K562 (cell line): Measurements from ENCODE around the gene LRRC15. TPM values are rescaled to one million over a fixed set of nuclear protein-coding genes. Genes with fewer than 3 reads are reported as not detected.

Experiments used
- ATAC-seq: fragments of 200-7000 bp; cut with Tn5 transposase; 3 replicates; pipeline ENCODE4 v1.9.1; 2020; ENCODE audit warnings: moderate library complexity
- BruUV-seq: library from RNA; stranded (reverse); fragments of 400-500 nt; replicated peaks from 2 replicates; lab custom pipeline; 2021; lab: Mats Ljungman, UMichigan
- CTCF ChIA-PET: fragments of 300-600 bp; formaldehyde crosslinking; extraction: SDS; loops from one replicate; lab custom pipeline; 2021; ENCODE audit warnings: low intra/inter-chr PET ratio; lab: Yijun Ruan, JAX
- POLR2A ChIA-PET: fragments of 300-600, 350-650 bp; sonication (Branson Sonifier 250); formaldehyde crosslinking; extraction: SDS; loops from one replicate; lab custom pipeline; 2021; ENCODE audit warnings: antibody characterized with exemption, inconsistent platforms; lab: Yijun Ruan, JAX
- DNase-seq, 4 experiments: peaks; one replicate each; pipeline versions ENCODE4 v3.0.0 to v3.0.0-alpha.2; 2011 to 2018; ENCODE audit warnings: low spot score in 3 of 4, mixed read lengths in 3 of 4; ENCODE audit errors: extremely low read depth in 1 of 4
- FAIRE-seq: peaks from 2 replicates; lab custom pipeline; 2011; peaks lifted over from hg19 to GRCh38; lab: Jason Lieb, UNC
- H2AFZ ChIP-seq: 2 replicates; pipeline ENCODE4 v1.6.0; 2011; ENCODE audit warnings: low read depth, low read length, control low read depth, inconsistent platforms
- H3K27ac ChIP-seq: fragments of 200-600 bp; 3 replicates; pipeline ENCODE4 v1.8.0; 2011; ENCODE audit warnings: low read depth, mild to moderate bottlenecking, control low read depth, inconsistent platforms, low read length, moderate library complexity, mixed read lengths; ENCODE audit errors: extremely low read depth
- H3K27me3 ChIP-seq, 2 experiments: fragments of 300-600 bp in 1 of 2; 2 replicates in 1 of 2; 3 replicates in 1 of 2; pipeline versions ENCODE4 v1.6.0 to v1.8.0; 2011; ENCODE audit warnings: inconsistent platforms in 2 of 2, low read length in 2 of 2, mild to moderate bottlenecking in 1 of 2, mixed read lengths in 1 of 2, moderate library complexity in 1 of 2; ENCODE audit not compliant: control insufficient read depth in 2 of 2, insufficient read depth in 2 of 2
- H3K36me3 ChIP-seq: fragments of 300-600 bp; 3 replicates; pipeline ENCODE4 v1.8.0; 2011; ENCODE audit warnings: mild to moderate bottlenecking, low read length, inconsistent platforms; ENCODE audit not compliant: control insufficient read depth, insufficient read depth
- H3K4me1 ChIP-seq, 2 experiments: fragments of 200-600 bp in 1 of 2; replicated peaks in 1 of 2; 2 replicates in 1 of 2; 3 replicates in 1 of 2; pipeline versions ENCODE4 v1.5.1 to v1.8.0; 2011; ENCODE audit warnings: inconsistent platforms in 2 of 2, low read length in 2 of 2, mild to moderate bottlenecking in 1 of 2, mixed read lengths in 1 of 2, moderate library complexity in 1 of 2; ENCODE audit not compliant: control insufficient read depth in 2 of 2, insufficient read depth in 2 of 2
- H3K4me2 ChIP-seq: 2 replicates; pipeline ENCODE4 v1.6.1; 2011; ENCODE audit warnings: low read length, control low read depth, inconsistent platforms, mixed read lengths; ENCODE audit not compliant: insufficient read depth
- H3K4me3 ChIP-seq: fragments of 200-600 bp; sonication (generic), shearing (Covaris generic); 2 replicates; pipeline ENCODE4 v1.5.1; 2016; ENCODE audit warnings: control low read depth, inconsistent platforms
- H3K79me2 ChIP-seq: fragments of 200-600 bp; 3 replicates; pipeline ENCODE4 v1.8.0; 2011; ENCODE audit warnings: low read length, inconsistent platforms; ENCODE audit not compliant: control insufficient read depth, insufficient read depth
- H3K9ac ChIP-seq, 2 experiments: 2 replicates each; pipeline versions ENCODE4 v1.6.0 to v1.6.1; 2011; ENCODE audit warnings: low read depth in 2 of 2, low read length in 2 of 2, control low read depth in 1 of 2, inconsistent platforms in 1 of 2, mild to moderate bottlenecking in 1 of 2, mixed read lengths in 1 of 2; ENCODE audit not compliant: insufficient read depth in 1 of 2
- H3K9me1 ChIP-seq: one replicate; pipeline ENCODE4 v1.6.0; 2011; ENCODE audit warnings: inconsistent platforms, mild to moderate bottlenecking, low read length, moderate library complexity; ENCODE audit not compliant: control insufficient read depth, insufficient read depth
- H3K9me3 ChIP-seq: replicated peaks from 2 replicates; pipeline ENCODE4 v1.5.1; 2011; ENCODE audit warnings: low read depth, low read length, inconsistent platforms; ENCODE audit not compliant: control insufficient read depth, insufficient read depth
- H4K20me1 ChIP-seq: replicated peaks from 2 replicates; pipeline ENCODE4 v1.6.1; 2011; ENCODE audit warnings: low read length, inconsistent platforms, mixed read lengths; ENCODE audit not compliant: control insufficient read depth, insufficient read depth
- ERF ChIP-seq: fragments of 450-650 bp; formaldehyde crosslinking; IDR thresholded peaks from 2 replicates; pipeline ENCODE4 v1.4.0; 2020; ENCODE audit warnings: mild to moderate bottlenecking, mixed read lengths
- MBD2 ChIP-seq: sonication (generic); IDR thresholded peaks from 2 replicates; pipeline ENCODE4 v1.6.1; 2016; ENCODE audit warnings: low read depth, borderline replicate concordance
- XRCC3 ChIP-seq: fragments of 450-650 bp; IDR thresholded peaks from 2 replicates; pipeline ENCODE4 v1.6.1; 2017; ENCODE audit warnings: mild to moderate bottlenecking, moderate library complexity
- ZBTB12 ChIP-seq: fragments of 250-450 bp; sonication (Bioruptor Pico); IDR thresholded peaks from 2 replicates; pipeline ENCODE4 v1.4.0; 2020
- ZBTB33 ChIP-seq: sonication (generic); formaldehyde crosslinking; IDR thresholded peaks from 2 replicates; pipeline ENCODE4 v1.8.1; 2023; ENCODE audit warnings: mild to moderate bottlenecking, missing genetic modification reagents
- ZC3H8 ChIP-seq: fragments of 450-650 bp; IDR thresholded peaks from 2 replicates; pipeline ENCODE4 v1.6.1; 2017
- ZNF197 ChIP-seq: fragments of 200-800 bp; sonication (Bioruptor generic); IDR thresholded peaks from 2 replicates; pipeline ENCODE4 v1.6.1; 2016; ENCODE audit warnings: low read depth, missing genetic modification characterization, missing compliant biosample characterization
- WGBS: fragments of 100-300 bp; shearing (Covaris generic); methylation state at CpG from one replicate; pipeline ENCODE4 v1.1.6; 2016; ENCODE audit warnings: low coverage, mixed read lengths; ENCODE audit not compliant: insufficient coverage; ENCODE audit errors: missing lambda C conversion rate; 5-methylcytosine and 5-hydroxymethylcytosine counted together
- in situ Hi-C: fragments of 300-500 bp; cut with MboI; formaldehyde crosslinking; loops from 4 replicates; pipeline ENCODE4 v1.15.0; 2018; ENCODE audit warnings: inconsistent platforms, mixed read lengths
- intact Hi-C: fragments of 100-400 bp; cut with micrococcal nuclease; formaldehyde crosslinking; loops from 2 replicates; pipeline ENCODE4 v1.14.2; 2022
- polyA plus RNA-seq, 8 experiments: library from polyadenylated mRNA; depleted of rRNA in 4 of 8; stranded (reverse) in 5 of 8; unstranded in 3 of 8; fragments of >200 nt; fragmentation: Nextera tagmentation in 2 of 8; fragmentation: Illumina TruSeq in 1 of 8; extraction: Ambion mirVana in 2 of 8; extraction: Trizol in 1 of 8; gene quantifications; 2 replicates each; pipeline versions ENCODE4 v1.2.1 to v1.2.3, GENCODE V29; 2011 to 2014; ENCODE audit warnings: inconsistent platforms in 1 of 8, missing spikeins in 1 of 8
- total RNA-seq, 7 experiments: library from RNA; depleted of rRNA in 6 of 7; stranded (reverse); fragments of >200 nt in 6 of 7; fragmentation: Illumina TruSeq in 2 of 7; extraction: Trizol in 2 of 7; gene quantifications; 2 replicates each; pipeline versions ENCODE4 v1.2.1 to v1.2.3, GENCODE V29; 2011 to 2021; ENCODE audit warnings: low replicate concordance in 1 of 7
- TF ChIP-seq, protein P1 (sequence below): fragments of 250-450 bp; sonication (Bioruptor Pico); IDR thresholded peaks from 2 replicates; pipeline ENCODE4 v1.5.0; 2022; ENCODE audit warnings: mild to moderate bottlenecking

LRRC15 gene
- total and polyA plus RNA-seq, 9 of the 15 experiments (the other 6 are each of a cell fraction or from before 2014, with no cell fraction given) = not detected

DNA sequence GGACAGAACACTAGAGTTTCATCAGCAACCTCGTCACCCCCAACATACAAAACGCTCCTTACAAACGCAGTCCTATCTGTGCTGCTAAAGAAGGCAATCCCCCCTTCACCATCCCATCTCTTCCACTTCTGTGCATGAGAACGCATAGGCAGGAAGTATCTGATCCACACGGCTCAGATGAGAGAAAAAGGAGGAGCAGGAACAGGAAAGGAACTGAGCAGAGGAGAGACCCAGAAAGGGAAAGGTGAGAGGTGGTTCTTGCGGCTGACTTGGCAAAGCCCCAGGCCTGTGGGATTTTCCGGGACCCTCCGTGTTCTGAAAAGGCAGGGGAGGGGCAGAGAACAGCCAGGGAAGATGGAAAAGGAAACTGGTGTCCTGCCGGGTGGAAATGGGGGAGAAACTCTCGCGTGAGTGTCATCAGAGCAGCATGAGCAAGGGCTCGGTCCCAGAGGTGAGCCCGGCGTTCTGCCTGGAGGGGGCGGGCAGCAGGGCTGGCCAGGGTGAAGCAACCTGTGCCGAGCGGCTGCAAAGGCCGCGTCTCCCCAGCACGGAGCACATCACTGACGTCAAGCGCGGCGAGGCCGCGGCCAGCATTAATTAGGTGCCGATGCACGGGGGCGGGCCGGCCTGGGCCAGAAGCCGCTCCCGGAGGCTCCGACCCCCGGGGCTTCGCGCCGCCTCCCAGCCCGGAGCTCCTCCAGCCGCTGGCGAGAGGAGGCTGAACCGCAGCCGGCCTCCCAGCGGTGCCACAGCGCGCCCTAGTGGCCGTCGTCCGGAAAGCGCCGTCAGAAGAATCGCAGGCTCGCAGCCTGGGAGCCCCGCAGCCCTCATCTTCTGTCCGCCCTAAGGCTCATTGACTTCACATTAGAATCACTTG is 54.2 kb downstream of the LRRC15 start (continued):
- TF ChIP-seq ZBTB12 (CRISPR knock-in tag) = no peak

- Histone ChIP-seq H4K20me1 (no peaks in the 10 kb centered on the region), H3K9ac (peak overlapping the region in 1 of 2 experiments; percentile 90; a peak in 1 of 4 replicates), H3K27me3 (no peaks in the 10 kb centered on the region), H2AFZ (peak overlapping the region; percentile 95), H3K4me1 (peaks cover 12 to 14% of the 10 kb centered on the region in 2 experiments)
- no peak for ATAC-seq
- 55% methylated on average over 8 of the region's 13 CpGs for WGBS
- TF ChIP-seq ZBTB33 (CRISPR knock-in tag) (no peak), ZC3H8 (no peak), MBD2 (no peak), ERF (no peak), ZNF197 (CRISPR knock-in tag) (no peak), XRCC3 (no peak)
- TF ChIP-seq, protein P1, sequence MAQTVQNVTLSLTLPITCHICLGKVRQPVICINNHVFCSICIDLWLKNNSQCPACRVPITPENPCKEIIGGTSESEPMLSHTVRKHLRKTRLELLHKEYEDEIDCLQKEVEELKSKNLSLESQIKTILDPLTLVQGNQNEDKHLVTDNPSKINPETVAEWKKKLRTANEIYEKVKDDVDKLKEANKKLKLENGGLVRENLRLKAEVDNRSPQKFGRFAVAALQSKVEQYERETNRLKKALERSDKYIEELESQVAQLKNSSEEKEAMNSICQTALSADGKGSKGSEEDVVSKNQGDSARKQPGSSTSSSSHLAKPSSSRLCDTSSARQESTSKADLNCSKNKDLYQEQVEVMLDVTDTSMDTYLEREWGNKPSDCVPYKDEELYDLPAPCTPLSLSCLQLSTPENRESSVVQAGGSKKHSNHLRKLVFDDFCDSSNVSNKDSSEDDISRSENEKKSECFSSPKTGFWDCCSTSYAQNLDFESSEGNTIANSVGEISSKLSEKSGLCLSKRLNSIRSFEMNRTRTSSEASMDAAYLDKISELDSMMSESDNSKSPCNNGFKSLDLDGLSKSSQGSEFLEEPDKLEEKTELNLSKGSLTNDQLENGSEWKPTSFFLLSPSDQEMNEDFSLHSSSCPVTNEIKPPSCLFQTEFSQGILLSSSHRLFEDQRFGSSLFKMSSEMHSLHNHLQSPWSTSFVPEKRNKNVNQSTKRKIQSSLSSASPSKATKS (CRISPR knock-in tag) = no peak
- TF ChIP-seq, all 486 proteins: peak for 0
- DNase-seq (no peak), FAIRE-seq (no peak)
- H3K36me3 ChIP-seq = no peaks in the 10 kb centered on the region
- in situ Hi-C loops = loop anchor here (5.0 to 25.0 kb wide), 3 partner anchors 150 to 1502 kb away; no protein-coding TSS in a partner anchor
- H3K27ac ChIP-seq = no peak overlapping the region; the same call in 2 of the 3 replicates
- intact Hi-C loops = loop anchor here (1.0 to 10.0 kb wide), 10 partner anchors 60 to 1500 kb away; no protein-coding TSS in a partner anchor
- peaks cover 4% of the 10 kb centered on the region; the same call in 1 of the 2 replicates for H3K9me3 ChIP-seq
- H3K79me2 ChIP-seq = no peaks in the 10 kb centered on the region
- H3K4me3 ChIP-seq = no peak overlapping the region
- H3K4me2 ChIP-seq = peak overlapping the region; percentile 81; the same call in 1 of the 2 replicates
- no TSS peak for BruUV-seq
- no peaks in the 10 kb centered on the region for H3K9me1 ChIP-seq
- ChIA-PET POLR2A (interaction anchor here (0.6 to 5.5 kb wide), 4 partner anchors 173 to 700 kb away, joined by 3 to 48 read pairs (median 6); partner anchors contain the start of gene HES1), CTCF (interaction anchor here (1.4 to 1.7 kb wide), 3 partner anchors 526 to 535 kb away, joined by 4 to 12 read pairs (median 7); no protein-coding TSS in a partner anchor)
Measured at GRCh38 chr3:194314388-194315068, 55.0 kb downstream of the LRRC15 start.
